ENCODE results near the gene ARHGEF17.
A peak's percentile ranks its signal among the peaks of the same experiment; 100 is the strongest.

The ARHGEF17 gene

DNA sequence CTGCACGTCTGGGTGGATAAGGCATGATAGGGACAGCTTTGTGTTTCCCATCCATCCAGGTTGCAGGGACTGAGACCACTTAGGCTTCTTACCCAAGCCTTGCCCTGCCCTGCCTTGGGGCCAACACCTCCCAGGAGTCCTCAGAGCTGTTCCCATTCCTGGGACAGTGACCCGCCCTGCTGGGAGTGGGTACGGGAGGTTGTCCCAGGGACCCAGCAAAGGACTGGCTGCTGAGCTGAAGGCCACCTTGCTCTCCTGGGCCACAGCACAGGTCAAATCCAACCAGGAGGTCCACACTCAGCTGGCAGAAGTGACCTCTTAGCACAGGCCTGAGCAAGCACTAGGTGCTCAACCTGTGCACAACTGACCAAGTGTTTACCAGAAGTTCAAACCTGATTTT, 16.9 kb upstream of the ARHGEF17 start:
- DNase-seq, result no peak

- no peak for DNase-seq
Measured at GRCh38 chr11:73291781-73292524, 16.1 kb upstream of the ARHGEF17 start.

GRCh38 chr11:73292525-73292894, 15.6 kb upstream of the ARHGEF17 start:
- no peak for DNase-seq

DNA sequence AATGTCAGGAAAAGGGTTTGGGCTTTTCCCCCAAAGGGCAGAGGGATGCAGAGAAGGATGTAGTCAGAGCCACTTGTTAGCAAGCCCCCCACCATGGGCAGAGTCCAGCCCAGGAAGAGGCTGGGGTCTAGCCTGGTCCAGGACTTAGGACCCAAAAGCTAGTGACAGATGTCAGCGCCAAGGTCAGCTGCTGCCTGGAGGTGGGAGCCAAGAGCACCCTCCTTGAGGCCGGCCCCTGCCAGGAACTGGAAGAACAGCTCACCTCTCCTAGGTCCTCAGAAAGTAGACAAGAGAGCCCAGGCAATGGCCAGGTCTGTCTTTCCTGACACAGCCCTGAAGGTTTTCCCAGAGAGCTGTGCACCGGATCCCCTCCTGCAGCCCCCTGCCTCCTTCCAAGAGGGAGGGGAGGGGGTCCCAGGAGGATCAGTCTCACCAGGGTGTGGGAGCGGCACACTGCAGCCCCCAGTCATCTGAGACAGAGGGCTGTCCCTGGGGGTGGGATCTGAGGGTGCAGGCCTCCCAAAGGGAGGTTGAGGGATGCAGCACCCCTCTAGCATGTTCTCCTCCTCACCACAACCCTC, 14.6 kb upstream of the ARHGEF17 start:
- DNase-seq, result no peak

GRCh38 chr11:73294604-73295003, 13.5 kb upstream of the ARHGEF17 start:
- no peak for DNase-seq

DNA sequence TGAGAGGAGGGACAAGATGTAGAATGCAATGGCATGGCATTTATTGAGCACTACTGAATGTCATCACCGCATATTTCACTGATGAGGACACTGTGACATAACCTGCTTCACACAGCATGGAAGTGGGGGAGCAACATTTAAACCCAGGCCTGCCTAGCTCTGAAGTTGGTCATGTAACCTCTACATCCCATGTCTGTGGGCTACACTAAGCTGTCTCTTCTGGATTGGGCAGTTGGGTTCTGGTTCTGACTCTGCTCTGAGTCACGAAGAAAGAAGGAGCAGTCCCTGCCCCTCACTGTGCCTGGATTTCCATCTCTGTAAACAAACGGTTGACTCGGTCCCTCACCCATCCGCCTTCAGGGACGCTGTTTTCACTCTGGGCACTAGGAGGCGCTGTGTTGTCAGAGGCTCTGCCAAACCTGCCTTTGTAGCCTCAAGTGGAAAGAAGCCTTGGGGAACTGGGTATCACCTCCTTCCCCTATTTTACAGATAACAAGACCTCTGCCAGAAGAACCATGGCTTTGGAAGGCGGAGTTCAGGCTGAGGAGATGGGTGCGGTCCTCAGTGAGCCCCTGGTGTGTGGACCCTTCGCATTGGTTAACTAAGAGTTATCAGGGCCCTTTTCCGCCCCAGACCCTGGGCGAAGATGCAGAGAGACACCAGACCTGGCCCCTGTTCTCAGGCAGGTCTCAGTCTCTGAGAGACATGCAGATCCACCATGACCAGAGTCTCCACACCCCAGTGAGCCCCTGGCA, 12.7 kb upstream of the ARHGEF17 start:
- DNase-seq, result peak in 13 of 56 donors; percentile 11 to 67 (median 33)

DNA sequence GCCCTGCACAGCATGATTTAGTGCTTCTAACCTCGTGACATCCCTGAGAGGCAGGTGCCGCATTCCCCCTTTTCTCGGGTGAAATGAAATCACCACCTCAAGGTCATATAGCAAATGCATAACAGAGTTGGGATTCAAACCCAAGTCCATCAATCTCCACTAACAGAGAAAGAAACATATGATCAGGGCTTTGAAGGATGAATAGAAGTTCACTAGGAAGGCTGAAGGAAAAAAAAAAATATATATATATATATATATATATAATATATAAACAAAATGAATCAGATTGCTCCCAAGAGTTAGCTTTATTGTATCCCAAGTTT, 12.1 kb upstream of the ARHGEF17 start:
- DNase-seq, result no peak

GRCh38 chr11:73296501-73297230, 11.4 kb upstream of the ARHGEF17 start:
- DNase-seq, result no peak

DNA sequence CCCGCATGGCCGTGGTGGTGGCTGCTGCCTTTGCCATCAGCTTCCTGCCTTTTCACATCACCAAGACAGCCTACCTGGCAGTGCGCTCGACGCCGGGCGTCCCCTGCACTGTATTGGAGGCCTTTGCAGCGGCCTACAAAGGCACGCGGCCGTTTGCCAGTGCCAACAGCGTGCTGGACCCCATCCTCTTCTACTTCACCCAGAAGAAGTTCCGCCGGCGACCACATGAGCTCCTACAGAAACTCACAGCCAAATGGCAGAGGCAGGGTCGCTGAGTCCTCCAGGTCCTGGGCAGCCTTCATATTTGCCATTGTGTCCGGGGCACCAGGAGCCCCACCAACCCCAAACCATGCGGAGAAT, 10.9 kb upstream of the ARHGEF17 start:
- no peak for DNase-seq

DNA sequence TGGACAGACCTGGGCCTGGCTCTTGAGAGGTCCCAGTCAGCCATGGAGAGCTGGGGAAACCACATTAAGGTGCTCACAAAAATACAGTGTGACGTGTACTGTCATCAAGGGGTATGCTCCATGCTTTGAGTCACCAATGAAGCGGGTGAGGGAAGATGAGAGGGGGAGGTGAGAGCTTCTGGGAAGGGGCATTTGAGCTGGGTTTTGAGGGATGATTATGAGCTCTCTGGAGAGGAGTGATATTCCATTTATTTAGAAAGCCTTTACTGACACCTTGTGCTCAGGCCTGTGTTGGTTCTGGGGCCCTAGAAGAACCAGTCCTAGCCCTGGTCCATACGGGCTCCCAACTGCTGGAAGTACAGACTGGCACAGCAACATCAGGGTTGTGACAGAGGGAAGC, 10.4 kb upstream of the ARHGEF17 start:
- DNase-seq, result no peak

- no peak for DNase-seq
Measured at GRCh38 chr11:73298233-73298632, 9.8 kb upstream of the ARHGEF17 start.

DNA sequence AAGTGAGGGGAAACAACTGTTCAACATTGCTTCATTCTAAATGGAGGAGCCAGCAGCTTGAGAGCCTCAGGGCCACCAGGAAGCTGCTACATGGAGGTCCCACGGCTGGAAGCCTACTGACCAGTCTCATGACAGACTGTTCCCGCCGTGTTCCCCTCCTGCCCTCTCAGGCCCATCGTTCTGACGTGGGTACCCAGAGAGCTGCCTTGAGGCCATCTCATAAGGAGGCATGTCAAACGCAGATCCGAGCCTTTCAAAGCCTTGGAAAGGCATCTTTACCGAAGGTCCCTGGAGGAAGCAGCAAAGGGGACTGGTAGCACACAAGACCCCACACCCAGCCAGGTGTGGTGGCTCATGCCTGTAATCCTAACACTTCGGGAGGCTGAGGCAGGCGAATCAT, 8.3 kb upstream of the ARHGEF17 start:
- no peak for DNase-seq

DNA sequence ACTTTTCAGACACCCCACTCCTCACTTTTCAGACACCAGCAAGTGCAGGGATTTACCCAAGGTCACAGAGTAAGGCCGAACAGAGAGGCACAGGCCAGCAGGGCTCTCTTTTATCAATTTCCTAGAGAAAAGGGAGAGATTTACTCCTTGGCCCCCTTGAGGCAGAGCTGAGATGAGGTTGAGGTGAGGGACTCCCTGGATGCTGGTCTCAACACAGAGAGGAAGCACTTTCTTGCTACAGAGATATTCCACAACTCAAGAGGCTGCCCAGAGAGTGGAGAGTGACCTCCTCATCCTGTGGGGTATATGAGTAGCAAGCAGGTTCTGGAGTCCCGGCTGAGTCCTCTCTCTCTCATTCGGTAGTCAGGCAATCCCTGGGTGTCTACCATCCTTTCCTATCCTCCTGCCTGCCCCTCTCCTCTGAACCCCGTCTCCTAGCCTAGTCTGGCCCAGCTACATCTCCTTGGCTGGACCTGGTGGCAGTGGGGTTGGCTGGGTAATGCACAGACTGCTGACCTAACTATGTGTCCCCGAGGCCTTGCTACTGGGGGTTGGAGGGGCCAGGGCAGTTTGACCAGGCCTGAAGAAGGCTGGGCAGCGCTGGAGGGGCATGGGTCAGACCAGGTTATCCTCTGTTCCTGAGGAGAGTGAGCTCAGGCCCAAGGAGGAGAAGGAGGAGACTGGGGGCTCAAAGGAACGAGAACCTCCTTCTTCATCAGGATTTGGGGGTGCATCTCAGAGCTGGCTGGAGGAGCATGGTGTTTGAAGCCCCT, 1.8 kb upstream of the ARHGEF17 start:
- DNase-seq, result no peak

GRCh38 chr11:73306977-73307322, 1.1 kb upstream of the ARHGEF17 start:
- no peak for DNase-seq

DNA sequence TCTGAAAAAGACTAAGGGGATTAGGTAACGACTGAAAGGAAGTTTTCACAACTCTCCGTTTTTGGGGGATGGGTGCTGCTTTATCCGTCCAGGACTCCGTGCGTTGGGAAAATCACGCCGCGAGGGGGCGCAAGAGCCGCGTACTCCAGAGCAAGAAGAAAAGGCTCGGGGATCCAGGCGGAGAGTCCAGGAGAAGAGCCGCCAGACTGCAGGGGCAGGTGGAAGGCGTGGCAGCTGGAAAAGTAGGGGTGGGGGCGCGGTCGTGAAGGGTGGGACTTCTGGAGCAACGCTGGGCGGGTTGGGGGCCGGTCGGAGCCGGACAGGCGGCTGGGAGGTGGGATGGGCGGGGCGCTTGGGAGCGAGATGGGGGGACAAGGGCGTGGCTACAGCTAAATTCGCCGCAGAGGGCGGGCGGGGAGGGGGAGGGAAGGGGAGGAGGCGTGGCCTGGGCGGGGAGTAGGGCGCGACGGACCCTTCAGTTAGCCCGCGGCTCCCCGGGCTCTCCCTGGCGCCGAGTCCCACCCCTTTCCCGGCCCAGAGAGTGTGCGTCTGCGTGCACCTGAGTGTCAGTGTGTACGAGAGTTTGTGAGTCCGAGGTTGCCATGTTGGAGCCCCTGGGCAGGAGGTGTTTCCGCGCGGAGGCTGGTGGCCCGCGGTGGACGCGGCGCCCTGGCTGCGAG, 613 bp upstream of the ARHGEF17 start:
- peak in 55 of 56 donors; percentile 36 to 96 (median 83) for DNase-seq

DNA sequence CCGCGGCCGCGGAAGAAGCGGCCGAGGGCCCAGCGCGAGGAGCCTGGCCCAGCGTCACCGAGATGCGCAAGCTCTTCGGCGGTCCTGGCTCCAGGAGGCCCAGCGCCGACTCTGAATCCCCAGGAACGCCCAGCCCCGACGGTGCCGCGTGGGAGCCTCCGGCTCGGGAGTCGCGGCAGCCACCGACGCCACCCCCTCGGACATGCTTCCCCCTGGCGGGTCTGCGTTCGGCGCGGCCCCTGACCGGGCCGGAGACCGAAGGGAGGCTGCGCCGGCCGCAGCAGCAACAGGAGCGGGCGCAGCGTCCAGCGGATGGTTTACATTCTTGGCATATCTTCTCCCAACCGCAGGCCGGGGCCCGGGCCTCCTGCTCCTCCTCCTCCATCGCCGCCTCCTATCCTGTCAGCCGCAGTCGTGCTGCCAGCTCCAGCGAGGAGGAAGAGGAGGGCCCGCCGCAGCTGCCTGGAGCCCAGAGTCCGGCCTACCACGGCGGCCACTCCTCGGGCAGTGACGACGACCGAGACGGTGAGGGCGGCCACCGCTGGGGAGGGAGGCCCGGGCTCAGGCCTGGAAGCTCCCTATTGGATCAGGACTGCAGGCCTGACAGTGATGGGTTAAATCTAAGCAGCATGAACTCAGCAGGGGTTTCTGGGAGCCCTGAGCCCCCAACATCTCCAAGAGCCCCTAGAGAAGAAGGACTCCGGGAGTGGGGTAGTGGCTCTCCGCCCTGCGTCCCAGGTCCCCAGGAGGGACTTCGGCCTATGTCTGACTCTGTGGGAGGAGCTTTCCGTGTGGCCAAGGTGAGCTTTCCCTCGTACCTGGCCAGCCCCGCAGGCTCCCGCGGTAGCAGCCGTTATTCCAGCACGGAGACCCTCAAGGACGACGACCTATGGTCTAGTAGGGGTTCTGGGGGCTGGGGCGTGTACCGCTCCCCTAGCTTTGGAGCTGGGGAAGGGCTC, 1.2 kb downstream of the ARHGEF17 start:
- peak in 11 of 56 donors; percentile 17 to 51 (median 31) for DNase-seq

GRCh38 chr11:73310076-73310475, 2.0 kb downstream of the ARHGEF17 start:
- DNase-seq, result peak in 1 of 56 donors; percentile 31

- DNase-seq, result no peak
Measured at GRCh38 chr11:73310661-73311393, 2.8 kb downstream of the ARHGEF17 start.

DNA sequence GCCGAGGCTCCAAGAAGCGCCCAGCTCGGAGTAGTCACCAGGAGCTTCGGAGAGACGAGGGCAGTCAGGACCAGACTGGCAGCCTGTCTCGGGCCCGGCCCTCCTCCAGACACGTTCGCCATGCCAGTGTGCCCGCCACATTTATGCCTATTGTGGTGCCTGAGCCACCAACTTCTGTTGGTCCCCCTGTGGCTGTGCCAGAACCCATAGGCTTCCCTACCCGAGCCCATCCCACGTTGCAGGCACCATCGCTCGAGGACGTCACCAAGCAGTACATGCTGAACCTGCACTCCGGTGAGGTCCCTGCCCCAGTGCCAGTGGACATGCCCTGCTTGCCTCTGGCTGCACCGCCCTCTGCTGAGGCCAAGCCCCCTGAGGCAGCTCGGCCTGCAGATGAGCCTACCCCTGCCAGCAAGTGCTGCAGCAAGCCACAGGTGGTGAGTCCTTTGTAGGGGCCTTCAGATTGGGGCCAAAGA, 3.4 kb downstream of the ARHGEF17 start:
- no peak for DNase-seq

All from nucleus accumbens (tissue), 56 donors.